HT1080 (cell line): ENCODE measurements around the gene SV2B. TPM values are rescaled to one million over a fixed set of nuclear protein-coding genes. Genes with fewer than 3 reads are reported as not detected.
"Not testable (repeated sequence)": the region's sequence is repeated elsewhere in the genome, so short reads cannot be mapped to it uniquely, and the experiment has no call there.

Source experiments
- DNase-seq: peaks from one replicate; pipeline ENCODE4 v3.0.0-alpha.2; 2015; ENCODE audit warnings: low read depth
- total RNA-seq: library from RNA; depleted of rRNA; stranded (reverse); fragments of >200 nt; shearing (Covaris generic); gene quantifications from 2 replicates; pipeline ENCODE4 v1.2.3, GENCODE V29; 2014

The SV2B gene
- total RNA-seq, 1 experiment from 2014 or later, result not detected

DNA sequence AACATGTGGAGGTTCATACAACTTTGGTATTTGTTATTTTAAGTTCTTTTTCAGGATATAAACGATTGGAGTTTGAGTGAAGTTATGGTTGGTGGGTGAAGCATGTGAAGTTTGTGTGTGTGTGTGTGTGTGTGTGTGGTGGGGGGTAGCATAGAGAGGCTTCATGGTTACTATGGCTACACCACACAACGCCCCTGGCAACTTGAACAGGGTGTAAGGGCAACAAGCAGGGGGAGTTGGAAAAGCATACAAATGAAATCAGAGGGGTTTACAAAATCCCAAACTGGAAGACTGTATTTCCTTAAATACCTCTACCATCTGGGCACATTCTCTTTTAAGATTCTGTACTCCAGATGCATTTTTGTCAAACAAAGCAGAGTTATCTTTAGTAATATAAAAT lies 207.5 kb downstream of the SV2B start:
- DNase-seq, result no peak

DNA sequence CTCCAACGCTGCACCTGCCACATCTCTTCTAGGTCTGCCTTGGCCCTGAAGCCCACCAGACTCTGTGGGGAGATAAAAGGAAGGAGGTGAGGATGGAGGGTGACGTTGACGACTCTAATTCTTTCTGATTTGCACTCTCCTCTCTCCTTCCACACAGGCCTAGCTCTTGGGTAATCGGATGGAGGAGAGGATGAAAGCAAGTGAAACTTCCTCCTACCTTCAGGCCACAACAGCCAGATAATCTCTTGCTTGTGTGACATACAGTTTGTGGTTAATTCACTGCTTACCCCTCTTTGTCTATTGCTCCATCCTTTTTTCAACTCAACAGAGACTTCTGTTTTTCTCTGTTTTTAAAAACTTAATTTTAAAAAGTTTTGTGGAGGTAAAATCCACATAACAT lies 208.1 kb downstream of the SV2B start:
- no peak for DNase-seq

DNA sequence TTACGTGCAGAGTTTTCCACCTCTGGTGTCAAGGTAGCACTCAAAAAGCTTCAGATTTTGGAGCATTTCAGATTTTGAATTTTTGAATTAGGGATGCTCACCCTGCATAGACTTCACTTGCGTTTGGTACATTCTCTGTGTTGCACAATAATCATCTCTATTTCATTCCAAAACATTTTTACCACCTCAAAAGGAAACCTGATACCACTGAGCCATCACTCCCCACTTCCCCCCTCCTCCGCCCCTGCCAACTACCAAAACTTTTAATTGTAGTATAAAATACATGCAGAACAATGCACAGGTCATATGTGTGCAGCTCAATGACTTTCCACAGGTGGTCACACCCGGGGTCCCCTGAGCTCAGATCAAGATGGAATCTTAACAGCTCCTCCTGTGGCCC lies 208.8 kb downstream of the SV2B start:
- DNase-seq, result no peak

GRCh38 chr15:91311986-91312385 lies 211.9 kb downstream of the SV2B start:
- no peak for DNase-seq

DNA sequence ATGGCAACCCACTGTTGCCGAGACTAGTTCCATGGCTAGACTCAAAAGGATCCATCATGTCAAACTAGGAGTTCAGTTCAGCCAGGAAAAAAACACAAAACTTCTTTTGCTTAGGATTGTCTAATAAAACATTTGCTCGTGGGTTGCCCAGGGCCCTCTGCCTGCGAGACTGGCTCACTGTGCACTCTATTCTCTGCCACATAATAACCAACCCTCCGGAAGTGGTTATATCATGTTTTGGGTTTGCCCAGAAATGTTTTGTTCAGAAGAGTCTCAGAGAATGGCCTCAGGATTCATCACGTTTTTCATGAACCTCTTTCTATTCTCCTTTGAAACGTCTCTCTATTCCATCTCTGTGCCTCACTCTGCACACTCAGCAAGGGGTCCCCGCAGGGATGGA lies 216.1 kb downstream of the SV2B start:
- no peak for DNase-seq

DNA sequence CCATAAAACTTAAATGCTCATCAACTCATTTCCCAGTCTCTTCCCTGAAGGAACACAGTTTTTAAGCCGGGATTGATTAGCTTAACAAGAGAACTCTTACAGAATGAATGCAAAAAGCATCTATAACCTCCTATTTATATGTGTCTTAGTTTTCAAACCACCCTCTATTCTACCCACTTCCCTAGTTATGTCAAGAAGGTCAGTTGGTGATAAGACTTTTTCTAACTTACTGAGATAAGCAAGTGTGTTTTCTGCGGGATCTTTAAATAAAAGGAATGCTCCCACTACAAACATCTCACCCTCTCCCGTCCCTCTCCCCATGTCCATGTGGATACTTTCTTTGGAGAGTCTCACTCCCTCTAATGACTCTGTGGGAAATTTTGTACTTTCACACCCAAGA lies 218.5 kb downstream of the SV2B start:
- no peak for DNase-seq

DNA sequence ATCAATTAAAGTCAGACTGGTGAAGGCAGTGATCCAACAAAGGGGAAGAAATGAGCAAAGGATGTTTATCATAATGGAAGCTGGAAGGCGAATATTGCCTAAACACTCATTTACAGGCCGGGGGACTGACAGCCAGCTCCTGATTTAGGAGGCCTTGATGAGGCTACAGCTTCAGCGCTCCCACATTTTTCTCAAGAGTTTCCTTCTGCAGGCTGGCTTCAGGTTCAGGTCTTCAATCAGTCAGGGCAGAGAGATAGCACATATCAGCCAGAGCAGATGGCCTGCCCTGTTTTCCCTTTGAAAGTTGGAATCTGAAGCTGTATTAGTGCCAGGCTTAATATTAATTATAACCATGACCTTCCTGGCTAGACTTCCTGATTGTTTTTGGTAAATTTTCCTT lies 218.9 kb downstream of the SV2B start:
- no peak for DNase-seq

DNA sequence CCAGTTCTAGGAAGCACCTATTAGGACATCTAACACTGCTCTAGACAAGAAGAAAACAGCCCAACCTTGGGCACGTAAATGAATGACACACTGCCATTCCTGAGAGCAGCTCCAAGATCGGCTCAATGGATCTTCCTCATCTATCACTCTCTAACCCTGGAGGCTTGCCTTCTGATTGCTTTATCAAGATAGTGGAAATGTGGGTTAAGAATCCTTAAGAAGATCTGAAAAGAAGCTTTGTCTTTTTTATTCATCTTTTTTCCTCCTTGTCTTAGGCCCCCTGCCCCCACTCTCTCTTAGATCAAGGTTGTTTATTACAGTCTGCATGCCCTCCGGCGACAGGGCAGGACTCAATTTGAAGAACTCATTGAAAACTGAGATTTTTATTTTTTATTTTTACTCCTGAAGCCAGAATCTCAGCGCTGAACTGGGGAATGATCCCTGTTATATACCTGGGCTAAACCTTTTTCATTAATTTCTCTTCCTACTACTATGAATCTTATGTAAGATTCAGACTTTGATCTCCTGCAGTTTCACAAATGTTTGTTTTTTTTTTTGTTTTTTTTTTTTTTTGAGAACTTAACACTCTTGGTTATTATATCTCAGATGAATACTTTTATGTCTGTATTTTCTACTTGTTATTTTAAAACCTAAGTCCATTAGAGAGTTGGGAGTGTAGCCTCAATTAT lies 219.5 kb downstream of the SV2B start:
- DNase-seq, result no peak

DNA sequence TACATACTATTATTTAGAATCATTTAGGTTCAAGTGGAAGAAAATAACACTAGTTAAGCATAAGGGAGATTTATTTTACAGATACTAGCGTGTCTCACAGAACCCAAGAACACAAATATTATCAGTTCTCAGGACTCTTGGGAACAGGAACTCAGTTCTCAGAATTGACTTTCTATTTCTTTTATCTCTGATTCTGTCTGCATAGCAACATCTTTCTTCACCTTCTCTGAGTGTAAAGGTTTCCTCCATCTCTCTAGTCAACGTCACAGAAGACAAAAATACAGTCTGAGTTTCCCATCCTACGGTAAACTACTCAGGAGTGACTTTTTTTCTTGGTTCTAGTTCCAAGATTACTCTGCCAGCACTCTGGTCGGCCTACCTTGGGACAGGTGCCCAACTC lies 220.0 kb downstream of the SV2B start:
- DNase-seq, result no peak

DNA sequence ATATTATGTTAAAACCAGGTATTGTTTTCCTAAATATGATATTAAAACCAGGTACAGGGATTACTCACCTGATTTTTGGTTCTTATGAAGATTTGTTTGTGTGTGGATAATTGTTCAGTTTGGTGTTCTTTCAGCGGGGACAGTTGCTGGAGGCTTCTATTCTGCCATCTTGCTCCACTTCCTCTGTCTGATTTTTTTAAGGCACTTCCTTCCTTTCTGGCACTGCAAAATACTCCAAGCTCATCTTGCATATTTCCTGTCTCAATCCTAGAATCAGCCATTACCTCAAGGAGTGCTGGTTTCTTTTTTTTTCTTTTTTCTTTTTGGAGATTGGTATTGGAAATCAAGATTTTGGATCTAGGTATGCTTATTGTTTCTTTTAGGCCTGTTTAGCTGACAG lies 229.9 kb downstream of the SV2B start:
- no peak for DNase-seq

DNA sequence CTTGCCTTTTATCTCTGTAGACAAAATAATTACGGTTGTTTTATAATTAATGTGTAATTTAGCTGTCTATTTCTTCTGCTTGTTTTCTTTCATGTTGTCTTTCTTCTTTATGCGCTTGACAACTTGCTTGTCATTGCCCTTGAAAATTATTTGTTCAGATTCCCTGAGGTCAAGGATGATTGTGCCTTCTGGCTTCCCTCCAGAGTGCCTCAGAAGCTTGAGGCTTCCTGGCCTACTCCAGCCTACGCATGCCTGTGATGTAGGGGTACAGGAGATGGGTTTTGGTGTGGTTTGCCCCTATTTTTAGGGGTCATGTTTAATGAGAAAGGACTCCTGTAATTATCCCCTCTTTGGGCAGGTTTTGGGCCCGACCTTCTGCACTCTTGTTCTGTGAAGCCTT lies 231.5 kb downstream of the SV2B start:
- no peak for DNase-seq

DNA sequence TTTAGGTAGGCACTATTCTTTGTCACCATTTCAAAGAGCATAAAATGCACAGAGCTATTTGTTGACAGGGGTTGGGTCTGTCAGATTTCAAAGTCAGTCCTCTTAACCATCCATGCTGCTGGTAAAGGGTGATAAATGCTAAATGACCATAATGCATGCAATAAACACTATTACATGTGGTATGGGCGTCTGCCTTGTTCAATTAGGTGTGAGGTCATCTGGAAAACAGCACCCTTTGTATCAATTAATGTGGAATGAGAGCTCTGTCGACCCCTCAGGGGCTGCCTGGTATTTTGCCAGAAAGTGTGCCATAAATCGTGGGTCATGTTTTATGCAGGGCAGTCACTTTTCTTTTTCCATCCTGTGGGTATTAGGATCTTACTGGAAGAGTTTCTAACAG lies 235.6 kb downstream of the SV2B start:
- DNase-seq, result no peak

GRCh38 chr15:91336687-91337086 lies 236.6 kb downstream of the SV2B start:
- DNase-seq, result no peak

DNA sequence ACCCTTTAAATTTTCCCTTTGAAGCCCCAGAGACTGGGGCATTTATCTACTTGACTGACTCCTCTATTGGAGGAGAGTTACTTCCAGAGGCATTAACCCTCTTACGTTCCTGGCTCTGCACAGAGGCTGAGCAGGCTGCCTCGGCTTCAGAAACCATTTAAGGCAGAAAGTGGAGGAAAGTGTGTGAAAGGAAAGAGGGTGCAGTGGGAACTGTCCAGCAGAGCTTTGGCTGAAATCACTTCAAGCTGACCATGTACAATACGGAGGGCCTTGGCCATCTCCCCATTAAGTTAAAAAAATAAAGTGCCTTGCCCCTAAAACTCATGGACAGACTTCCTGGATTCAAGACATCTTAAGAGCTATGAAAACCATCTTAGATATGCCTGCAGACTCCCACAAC lies 238.7 kb downstream of the SV2B start:
- peak; percentile 23 for DNase-seq

- DNase-seq, result no peak
These were observed 242.0 kb downstream of the SV2B start for GRCh38 chr15:91342097-91342496.

DNA sequence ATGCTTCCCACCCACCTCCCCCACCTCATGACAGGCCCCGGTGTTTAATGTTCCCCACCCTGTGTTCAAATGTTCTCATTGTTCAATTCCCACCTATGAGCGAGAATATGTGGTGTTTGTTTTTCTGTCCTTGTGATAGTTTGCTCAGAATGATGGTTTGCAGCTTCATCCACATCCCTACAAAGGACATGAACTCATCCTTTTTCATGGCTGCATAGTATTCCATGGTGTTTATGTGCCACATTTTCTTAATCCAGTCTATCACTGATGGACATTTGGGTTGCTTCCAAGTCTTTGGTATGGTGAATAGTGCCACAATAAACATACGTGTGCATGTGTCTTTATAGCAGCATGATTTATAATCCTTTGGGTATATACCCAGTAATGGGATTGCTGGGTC lies 244.9 kb downstream of the SV2B start:
- DNase-seq, result not testable (repeated sequence)

- DNase-seq, result no peak
These were observed 245.7 kb downstream of the SV2B start for GRCh38 chr15:91345736-91346135.

DNA sequence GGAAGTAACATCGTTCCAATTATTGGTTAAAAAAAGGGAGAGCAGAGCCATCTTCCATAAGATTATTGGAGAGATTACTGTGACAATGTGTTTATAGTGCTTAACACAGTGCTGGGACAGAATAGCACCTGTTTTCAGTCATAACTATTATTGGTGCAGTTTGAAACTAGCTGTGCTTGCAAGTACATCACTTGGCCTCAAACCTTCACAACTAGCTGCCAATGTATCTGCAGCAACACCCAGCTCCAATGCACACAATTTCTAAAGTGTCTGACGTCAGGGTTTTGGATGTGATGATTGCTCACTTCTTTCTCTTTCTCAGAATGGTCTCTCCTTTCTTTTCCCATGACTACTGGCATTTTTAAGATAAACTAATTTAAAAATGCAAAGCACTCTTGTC lies 246.2 kb downstream of the SV2B start:
- DNase-seq, result no peak

DNA sequence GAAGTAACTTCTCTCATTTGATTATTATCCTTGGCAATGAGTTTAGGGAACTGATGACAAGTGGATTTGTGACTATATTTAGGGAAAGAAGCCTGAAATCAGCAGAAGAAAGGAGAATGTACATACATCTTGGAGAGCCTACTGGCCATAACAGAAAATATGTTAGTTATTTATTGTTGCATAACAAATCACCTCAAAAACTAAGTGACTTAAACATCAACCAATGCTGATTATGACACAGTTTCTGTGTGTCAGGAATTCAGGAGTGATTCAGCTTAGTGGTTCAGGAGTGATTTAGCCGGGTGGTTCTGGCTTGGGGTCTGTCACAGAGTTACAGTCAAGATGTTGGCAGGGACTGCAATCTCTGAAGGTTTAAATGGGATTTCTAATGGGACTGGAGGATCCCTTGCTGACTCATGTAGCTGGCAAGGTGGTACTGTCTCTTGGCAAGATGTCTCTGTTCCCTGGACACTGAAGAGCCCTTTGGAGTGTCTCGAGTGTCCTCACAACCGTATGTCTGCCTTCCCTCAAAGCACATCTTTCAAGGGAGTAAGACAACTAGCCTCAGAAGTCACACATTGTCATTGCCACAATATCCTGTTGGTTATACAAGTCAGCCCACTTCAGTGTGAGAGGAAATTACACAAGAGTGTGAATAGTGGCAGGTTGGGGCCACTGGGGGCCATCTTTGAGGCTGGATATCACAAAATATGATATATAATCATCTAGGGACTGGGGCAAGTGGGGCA lies 248.9 kb downstream of the SV2B start:
- no peak for DNase-seq
